Testis (tissue), 3 donors: ENCODE results near the gene PDK2. TPM values are rescaled to one million over a fixed set of nuclear protein-coding genes. Genes with fewer than 3 reads are reported as not detected.

ENCODE experiments used
- DNase-seq: peaks from one replicate; pipeline ENCODE4 v3.0.0-alpha.2; 2019
- H3K27ac ChIP-seq, 2 donors: fragments of 200-600 bp; sonication (generic); one replicate each; pipeline ENCODE4 v1.5.1; 2019
- H3K27me3 ChIP-seq: fragments of 200-600 bp; sonication (generic); one replicate; pipeline ENCODE4 v1.5.1; 2019
- H3K36me3 ChIP-seq: fragments of 200-600 bp; sonication (generic); one replicate; pipeline ENCODE4 v1.5.1; 2017; ENCODE audit warnings: low read depth; ENCODE audit errors: missing control alignments
- H3K4me1 ChIP-seq: fragments of 200-600 bp; sonication (generic); one replicate; pipeline ENCODE4 v1.5.1; 2019
- H3K4me3 ChIP-seq, 2 donors: fragments of 200-600 bp; sonication (generic); one replicate each; pipeline ENCODE4 v1.5.1; 2017 to 2019
- H3K9me3 ChIP-seq: fragments of 200-600 bp; sonication (generic); one replicate; pipeline ENCODE4 v1.5.1; 2017
- POLR2A ChIP-seq: fragments of 450-650 bp; IDR thresholded peaks from one replicate; pipeline ENCODE4 v1.6.1; 2017; ENCODE audit warnings: antibody characterized with exemption, mild to moderate bottlenecking, moderate library complexity
- WGBS, 2 donors: methylation state at CpG; one replicate each; pipeline ENCODE4 v1.1.5; 2018; 5-methylcytosine and 5-hydroxymethylcytosine counted together
- intact Hi-C: fragments of 100-400 bp; cut with DNase I; formaldehyde crosslinking; loops from one replicate; pipeline ENCODE4 v1.15.1; 2023; ENCODE audit warnings: low total_unique reads
- polyA plus RNA-seq: library from polyadenylated mRNA; stranded (reverse); fragments of 350-450 nt; fragmentation: Illumina TruSeq; extraction: RNeasy Lipid Tissue Mini Kit (QIAGEN cat#74804); gene quantifications from one replicate; pipeline ENCODE4 v1.2.3, GENCODE V29; 2014; ENCODE audit warnings: low read depth, low replicate concordance; ENCODE audit not compliant: insufficient read depth
- total RNA-seq, 2 donors: library from RNA; depleted of rRNA; stranded (reverse); fragments of >200 nt; gene quantifications; one replicate each; pipeline ENCODE4 v1.2.3, GENCODE V29; 2016
- TF ChIP-seq, protein P1 (sequence below), 3 experiments: fragments of 450-650 bp in 2 of 3; fragments of 200-600 bp in 1 of 3; sonication (generic) in 1 of 3; IDR thresholded peaks; one replicate each; pipeline ENCODE4 v1.5.1; 2016 to 2019; ENCODE audit warnings: antibody characterized with exemption in 3 of 3, mild to moderate bottlenecking in 2 of 3, moderate library complexity in 1 of 3

The PDK2 gene
- total and polyA plus RNA-seq, 3 donors from 2014 or later = 50.6 to 62.1 (median 56.4) TPM

GRCh38 chr17:50087246-50087911 is 7.8 kb upstream of the PDK2 start:
- no peaks in the 10 kb centered on the region for H3K27me3 ChIP-seq
- DNase-seq = peak; percentile 79
- H3K36me3 ChIP-seq = no peaks in the 10 kb centered on the region
- H3K9me3 ChIP-seq = no peaks in the 10 kb centered on the region
- WGBS, 2 donors = 49 to 68% methylated on average over 4 to 10 of the region's 10 CpGs
- H3K27ac ChIP-seq = no peak overlapping the region
- no peaks in the 10 kb centered on the region for H3K4me1 ChIP-seq
- intact Hi-C loops = loop anchor here (5.0 kb wide), 1 partner anchor 60 kb away; no protein-coding TSS in a partner anchor
- no peak overlapping the region for H3K4me3 ChIP-seq
- no peak for TF ChIP-seq POLR2A
- TF ChIP-seq, protein P1, sequence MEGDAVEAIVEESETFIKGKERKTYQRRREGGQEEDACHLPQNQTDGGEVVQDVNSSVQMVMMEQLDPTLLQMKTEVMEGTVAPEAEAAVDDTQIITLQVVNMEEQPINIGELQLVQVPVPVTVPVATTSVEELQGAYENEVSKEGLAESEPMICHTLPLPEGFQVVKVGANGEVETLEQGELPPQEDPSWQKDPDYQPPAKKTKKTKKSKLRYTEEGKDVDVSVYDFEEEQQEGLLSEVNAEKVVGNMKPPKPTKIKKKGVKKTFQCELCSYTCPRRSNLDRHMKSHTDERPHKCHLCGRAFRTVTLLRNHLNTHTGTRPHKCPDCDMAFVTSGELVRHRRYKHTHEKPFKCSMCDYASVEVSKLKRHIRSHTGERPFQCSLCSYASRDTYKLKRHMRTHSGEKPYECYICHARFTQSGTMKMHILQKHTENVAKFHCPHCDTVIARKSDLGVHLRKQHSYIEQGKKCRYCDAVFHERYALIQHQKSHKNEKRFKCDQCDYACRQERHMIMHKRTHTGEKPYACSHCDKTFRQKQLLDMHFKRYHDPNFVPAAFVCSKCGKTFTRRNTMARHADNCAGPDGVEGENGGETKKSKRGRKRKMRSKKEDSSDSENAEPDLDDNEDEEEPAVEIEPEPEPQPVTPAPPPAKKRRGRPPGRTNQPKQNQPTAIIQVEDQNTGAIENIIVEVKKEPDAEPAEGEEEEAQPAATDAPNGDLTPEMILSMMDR (IDR thresholded peaks at IDR 0.05) = peak; percentile 92 to 96 (median 92)

GRCh38 chr17:50087912-50088405 is 7.2 kb upstream of the PDK2 start:
- H3K27me3 ChIP-seq = no peaks in the 10 kb centered on the region
- H3K27ac ChIP-seq = no peak overlapping the region
- 67 to 77% methylated on average over 11 to 19 of the region's 19 CpGs for WGBS, 2 donors
- intact Hi-C loops = loop anchor here (5.0 kb wide), 1 partner anchor 61 kb away; no protein-coding TSS in a partner anchor
- DNase-seq = no peak
- no peaks in the 10 kb centered on the region for H3K9me3 ChIP-seq
- no peaks in the 10 kb centered on the region for H3K4me1 ChIP-seq
- no peaks in the 10 kb centered on the region for H3K36me3 ChIP-seq
- TF ChIP-seq, protein P1 (IDR thresholded peaks at IDR 0.05) = no peak
- TF ChIP-seq POLR2A = no peak
- H3K4me3 ChIP-seq = no peak overlapping the region

- DNase-seq = no peak
- no peak overlapping the region for H3K4me3 ChIP-seq
- WGBS, 2 donors = 83 to 88% methylated on average over 22 to 25 of the region's 25 CpGs
- no peaks in the 10 kb centered on the region for H3K36me3 ChIP-seq
- no peak overlapping the region for H3K27ac ChIP-seq
- no peak for TF ChIP-seq POLR2A
- TF ChIP-seq, protein P1 (IDR thresholded peaks at IDR 0.05) = no peak
- H3K9me3 ChIP-seq = no peaks in the 10 kb centered on the region
- H3K27me3 ChIP-seq = no peaks in the 10 kb centered on the region
- H3K4me1 ChIP-seq = no peaks in the 10 kb centered on the region
- intact Hi-C loops = loop anchor here (5.0 kb wide), 1 partner anchor 62 kb away; no protein-coding TSS in a partner anchor
Observed at GRCh38 chr17:50088952-50089825, 6.0 kb upstream of the PDK2 start.

- Histone ChIP-seq H3K9me3 (no peaks in the 10 kb centered on the region), H3K27ac (no peak overlapping the region), H3K36me3 (no peaks in the 10 kb centered on the region), H3K4me3 (no peak overlapping the region), H3K4me1 (no peaks in the 10 kb centered on the region), H3K27me3 (no peaks in the 10 kb centered on the region)
- no peak for TF ChIP-seq POLR2A
- TF ChIP-seq, protein P1 (IDR thresholded peaks at IDR 0.05) = no peak
- intact Hi-C loops = no loop called here
- DNase-seq = no peak
- WGBS, 2 donors = 81 to 88% methylated on average over 6 of the region's 6 CpGs
Observed at GRCh38 chr17:50090071-50090470, 5.1 kb upstream of the PDK2 start.
